ENCODE results near the gene CCNI.
"Not testable (repeated sequence)": the region's sequence is repeated elsewhere in the genome, so short reads cannot be mapped to it uniquely, and the experiment has no call there.

CCNI gene

GRCh38 chr4:77075869-77076799 is at the start of gene CCNI:
TSS of gene CCNI (minus strand) at chr4:77075989. CDS start at chr4:77066362, 9,627 bp downstream.
- peak; percentile 71 for DNase-seq

- DNase-seq = no peak
Observed at GRCh38 chr4:77124576-77124975, 48.8 kb upstream of the CCNI start.

GRCh38 chr4:77123411-77123810 is 47.6 kb upstream of the CCNI start:
- DNase-seq = no peak

- no peak for DNase-seq
Observed at GRCh38 chr4:77122656-77123055, 46.9 kb upstream of the CCNI start.

GRCh38 chr4:77121736-77122240 is 46.0 kb upstream of the CCNI start:
- DNase-seq = no peak

- no peak for DNase-seq
Observed at GRCh38 chr4:77120886-77121508, 45.2 kb upstream of the CCNI start.

GRCh38 chr4:77117721-77118120 is 41.9 kb upstream of the CCNI start:
- no peak for DNase-seq

GRCh38 chr4:77113069-77113468 is 37.3 kb upstream of the CCNI start:
- no peak for DNase-seq

- DNase-seq = no peak
Observed at GRCh38 chr4:77110730-77111129, 34.9 kb upstream of the CCNI start.

GRCh38 chr4:77104791-77105540 is 29.2 kb upstream of the CCNI start:
- no peak for DNase-seq

GRCh38 chr4:77104388-77104787 is 28.6 kb upstream of the CCNI start:
- DNase-seq = no peak

- no peak for DNase-seq
Observed at GRCh38 chr4:77100234-77100633, 24.4 kb upstream of the CCNI start.

- no peak for DNase-seq
Observed at GRCh38 chr4:77097611-77098010, 21.8 kb upstream of the CCNI start.

GRCh38 chr4:77095101-77095821 is 19.5 kb upstream of the CCNI start:
- peak; percentile 20 for DNase-seq

- no peak for DNase-seq
Observed at GRCh38 chr4:77094496-77094895, 18.7 kb upstream of the CCNI start.

GRCh38 chr4:77093401-77093800 is 17.6 kb upstream of the CCNI start:
- no peak for DNase-seq

GRCh38 chr4:77092975-77093374 is 17.2 kb upstream of the CCNI start:
- DNase-seq = no peak

- no peak for DNase-seq
Observed at GRCh38 chr4:77089866-77090265, 14.1 kb upstream of the CCNI start.

GRCh38 chr4:77087027-77087426 is 11.2 kb upstream of the CCNI start:
- DNase-seq = not testable (repeated sequence)

GRCh38 chr4:77084019-77084639 is 8.3 kb upstream of the CCNI start:
- no peak for DNase-seq

GRCh38 chr4:77082886-77083608 is 7.3 kb upstream of the CCNI start:
- no peak for DNase-seq
